Measurements from ENCODE around the gene AVL9. TPM values are rescaled to one million over a fixed set of nuclear protein-coding genes. Genes with fewer than 3 reads are reported as not detected.
A peak's percentile ranks its signal among the peaks of the same experiment; 100 is the strongest.
"Not testable (repeated sequence)": the region's sequence is repeated elsewhere in the genome, so short reads cannot be mapped to it uniquely, and the experiment has no call there.

AVL9 gene
- 30.6 and 31.5 TPM in 2 replicates for total RNA-seq (2014; rRNA removed; shearing (Covaris generic))

- DNase-seq (ENCODE audit: low read depth), result peak; percentile 97
Observed at GRCh38 chr7:32495298-32496051, at the start of gene AVL9. TSS of gene AVL9 (plus strand) at chr7:32495489. CDS start at chr7:32495710, 221 bp downstream.

- DNase-seq (ENCODE audit: low read depth), result no peak
Observed at GRCh38 chr7:32447218-32447617, 48.1 kb upstream of the AVL9 start.

GRCh38 chr7:32453341-32454011 lies 41.8 kb upstream of the AVL9 start:
- no peak for DNase-seq (ENCODE audit: low read depth)

- no peak for DNase-seq (ENCODE audit: low read depth)
Observed at GRCh38 chr7:32458025-32458424, 37.3 kb upstream of the AVL9 start.

- no peak for DNase-seq (ENCODE audit: low read depth)
Observed at GRCh38 chr7:32459788-32460187, 35.5 kb upstream of the AVL9 start.

- DNase-seq (ENCODE audit: low read depth), result no peak
Observed at GRCh38 chr7:32461484-32461883, 33.8 kb upstream of the AVL9 start.

GRCh38 chr7:32462451-32462850 lies 32.8 kb upstream of the AVL9 start:
- no peak for DNase-seq (ENCODE audit: low read depth)

- DNase-seq (ENCODE audit: low read depth), result peak; percentile 13
Observed at GRCh38 chr7:32462977-32463376, 32.3 kb upstream of the AVL9 start.

- not testable (repeated sequence) for DNase-seq (ENCODE audit: low read depth)
Observed at GRCh38 chr7:32464641-32465416, 30.5 kb upstream of the AVL9 start.

GRCh38 chr7:32470004-32470403 lies 25.3 kb upstream of the AVL9 start:
- not testable (repeated sequence) for DNase-seq (ENCODE audit: low read depth)

- DNase-seq (ENCODE audit: low read depth), result no peak
Observed at GRCh38 chr7:32470871-32471270, 24.4 kb upstream of the AVL9 start.

GRCh38 chr7:32472015-32472414 lies 23.3 kb upstream of the AVL9 start:
- no peak for DNase-seq (ENCODE audit: low read depth)

- no peak for DNase-seq (ENCODE audit: low read depth)
Observed at GRCh38 chr7:32474008-32474407, 21.3 kb upstream of the AVL9 start.

- no peak for DNase-seq (ENCODE audit: low read depth)
Observed at GRCh38 chr7:32476816-32477648, 18.3 kb upstream of the AVL9 start.

GRCh38 chr7:32477649-32477980 lies 17.7 kb upstream of the AVL9 start:
- DNase-seq (ENCODE audit: low read depth), result peak; percentile 29

GRCh38 chr7:32479574-32480200 lies 15.6 kb upstream of the AVL9 start:
- DNase-seq (ENCODE audit: low read depth), result peak; percentile 51

- peak; percentile 17 for DNase-seq (ENCODE audit: low read depth)
Observed at GRCh38 chr7:32481176-32481575, 14.1 kb upstream of the AVL9 start.

- no peak for DNase-seq (ENCODE audit: low read depth)
Observed at GRCh38 chr7:32481921-32482320, 13.4 kb upstream of the AVL9 start.

GRCh38 chr7:32489788-32490126 lies 5.5 kb upstream of the AVL9 start:
- no peak for DNase-seq (ENCODE audit: low read depth)

GRCh38 chr7:32490127-32490796 lies 5.0 kb upstream of the AVL9 start, which contains the start of gene LSM5:
TSS of gene LSM5 (minus strand) at chr7:32490380. CDS start at chr7:32490365, 15 bp downstream.
- peak; percentile 97 for DNase-seq (ENCODE audit: low read depth)

GRCh38 chr7:32494946-32495297 lies 367 bp upstream of the AVL9 start:
- DNase-seq (ENCODE audit: low read depth), result no peak
